Peyer's patch (tissue), 4 donors: Measurements from ENCODE around the gene TRAPPC6A. TPM values are rescaled to one million over a fixed set of nuclear protein-coding genes. Genes with fewer than 3 reads are reported as not detected.
A peak's percentile ranks its signal among the peaks of the same experiment; 100 is the strongest.

Experiments
- DNase-seq, 3 donors: peaks; one replicate each; pipeline ENCODE4 v3.0.0-alpha.2; 2017 to 2019
- H3K27ac ChIP-seq, 4 donors: fragments of 200-600 bp; sonication (generic); one replicate each; pipeline ENCODE4 v1.5.1; 2016 to 2019
- H3K27me3 ChIP-seq, 2 donors: fragments of 200-600 bp; sonication (generic); one replicate each; pipeline ENCODE4 v1.5.1; 2019
- H3K36me3 ChIP-seq, 3 donors: fragments of 200-600 bp; sonication (generic); one replicate each; pipeline ENCODE4 v1.5.1; 2016 to 2019
- H3K4me1 ChIP-seq, 4 donors: fragments of 200-600 bp; sonication (generic); one replicate each; pipeline ENCODE4 v1.5.1; 2016 to 2019
- H3K4me3 ChIP-seq, 4 donors: fragments of 200-600 bp; sonication (generic); 1 replicate in 3 of 4; 2 replicates in 1 of 4; pipeline ENCODE4 v1.5.1; 2016 to 2019; ENCODE audit warnings: mild to moderate bottlenecking in 1 of 4
- H3K9me3 ChIP-seq, 4 donors: fragments of 200-600 bp; sonication (generic); one replicate each; pipeline ENCODE4 v1.5.1; 2016 to 2019; ENCODE audit warnings: mild to moderate bottlenecking in 1 of 4
- POLR2A ChIP-seq, 2 donors: fragments of 450-650 bp; IDR thresholded peaks; one replicate each; pipeline ENCODE4 v1.5.1; 2017; ENCODE audit warnings: antibody characterized with exemption in 2 of 2, mild to moderate bottlenecking in 2 of 2, moderate library complexity in 2 of 2
- total RNA-seq, 4 donors: library from RNA; depleted of rRNA; stranded (reverse); fragments of >200 nt; gene quantifications; one replicate each; pipeline ENCODE4 v1.1.0, GENCODE V29; 2016
- TF ChIP-seq, protein P1 (sequence below), 6 experiments: fragments of 450-650 bp in 4 of 6; fragments of 200-600 bp in 2 of 6; sonication (generic) in 1 of 6; IDR thresholded peaks; one replicate each; pipeline ENCODE4 v1.5.1; 2017 to 2019; ENCODE audit warnings: antibody characterized with exemption in 6 of 6, mild to moderate bottlenecking in 3 of 6, moderate library complexity in 1 of 6

Gene TRAPPC6A
- total RNA-seq, 4 donors from 2014 or later: 11.4 to 58.6 (median 21.6) TPM

DNA sequence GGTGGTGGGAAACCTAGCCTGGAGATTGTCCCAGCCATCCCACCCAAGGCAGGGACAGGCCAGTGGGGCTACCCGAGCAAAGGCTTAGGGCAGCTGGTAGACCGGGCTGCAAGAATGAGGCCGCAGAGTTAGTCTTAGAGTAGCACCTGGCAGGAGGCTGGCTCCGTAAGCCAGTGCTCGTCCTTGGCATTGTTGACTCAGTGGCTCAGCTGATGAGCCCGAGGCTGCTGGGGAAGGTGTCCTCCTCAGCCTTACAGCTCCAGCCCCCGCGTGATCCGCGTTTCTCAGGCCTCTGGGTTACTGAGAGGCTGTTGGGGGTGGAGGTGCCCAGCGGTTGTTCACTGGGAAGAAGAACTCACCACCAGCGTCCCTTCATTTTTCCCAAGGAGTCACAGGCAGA is 60.4 kb downstream of the TRAPPC6A start:
- no peaks in the 10 kb centered on the region for H3K27me3 ChIP-seq
- no peaks in the 10 kb centered on the region for H3K9me3 ChIP-seq
- peak overlapping the region in 1 of 4 donors; percentile 51 for H3K27ac ChIP-seq
- no peak overlapping the region for H3K4me3 ChIP-seq
- peaks cover 0 to 50% (median 22%) of the 10 kb centered on the region in 4 donors for H3K4me1 ChIP-seq
- no peak for DNase-seq
- TF ChIP-seq, protein P1, sequence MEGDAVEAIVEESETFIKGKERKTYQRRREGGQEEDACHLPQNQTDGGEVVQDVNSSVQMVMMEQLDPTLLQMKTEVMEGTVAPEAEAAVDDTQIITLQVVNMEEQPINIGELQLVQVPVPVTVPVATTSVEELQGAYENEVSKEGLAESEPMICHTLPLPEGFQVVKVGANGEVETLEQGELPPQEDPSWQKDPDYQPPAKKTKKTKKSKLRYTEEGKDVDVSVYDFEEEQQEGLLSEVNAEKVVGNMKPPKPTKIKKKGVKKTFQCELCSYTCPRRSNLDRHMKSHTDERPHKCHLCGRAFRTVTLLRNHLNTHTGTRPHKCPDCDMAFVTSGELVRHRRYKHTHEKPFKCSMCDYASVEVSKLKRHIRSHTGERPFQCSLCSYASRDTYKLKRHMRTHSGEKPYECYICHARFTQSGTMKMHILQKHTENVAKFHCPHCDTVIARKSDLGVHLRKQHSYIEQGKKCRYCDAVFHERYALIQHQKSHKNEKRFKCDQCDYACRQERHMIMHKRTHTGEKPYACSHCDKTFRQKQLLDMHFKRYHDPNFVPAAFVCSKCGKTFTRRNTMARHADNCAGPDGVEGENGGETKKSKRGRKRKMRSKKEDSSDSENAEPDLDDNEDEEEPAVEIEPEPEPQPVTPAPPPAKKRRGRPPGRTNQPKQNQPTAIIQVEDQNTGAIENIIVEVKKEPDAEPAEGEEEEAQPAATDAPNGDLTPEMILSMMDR (IDR thresholded peaks at IDR 0.05): no peak
- TF ChIP-seq POLR2A (IDR thresholded peaks at IDR 0.05): no peak
- no peaks in the 10 kb centered on the region for H3K36me3 ChIP-seq

DNA sequence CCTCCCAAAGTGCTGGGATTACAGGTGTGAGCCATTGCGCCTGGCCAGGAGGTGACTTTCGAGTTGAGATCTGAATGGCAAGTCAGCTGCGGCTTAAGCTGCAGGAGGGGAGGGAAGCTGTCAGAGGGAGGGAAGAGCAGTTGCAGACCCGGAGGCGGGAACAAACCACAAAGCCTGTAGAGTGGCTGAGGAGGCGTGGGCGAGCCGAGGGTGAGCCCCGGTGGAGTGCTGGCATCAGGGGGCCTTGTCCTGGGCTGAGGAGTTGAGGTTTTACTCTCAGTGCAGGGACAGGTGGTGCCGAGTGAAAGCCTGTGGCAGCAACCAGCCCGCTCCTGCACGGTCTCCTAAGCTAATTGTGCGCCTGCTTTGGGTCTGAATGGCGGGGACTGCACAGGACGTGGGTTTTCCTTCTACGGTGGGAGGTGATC is 60.9 kb downstream of the TRAPPC6A start:
- no peaks in the 10 kb centered on the region for H3K36me3 ChIP-seq
- H3K4me1 ChIP-seq: peaks cover 0 to 51% (median 22%) of the 10 kb centered on the region in 4 donors
- DNase-seq: peak in 2 of 3 donors; percentile 45 to 62
- H3K4me3 ChIP-seq: no peak overlapping the region
- TF ChIP-seq, protein P1 (IDR thresholded peaks at IDR 0.05): no peak
- no peak for TF ChIP-seq POLR2A (IDR thresholded peaks at IDR 0.05)
- no peaks in the 10 kb centered on the region for H3K27me3 ChIP-seq
- H3K9me3 ChIP-seq: no peaks in the 10 kb centered on the region
- H3K27ac ChIP-seq: peak overlapping the region in 1 of 4 donors; percentile 51

DNA sequence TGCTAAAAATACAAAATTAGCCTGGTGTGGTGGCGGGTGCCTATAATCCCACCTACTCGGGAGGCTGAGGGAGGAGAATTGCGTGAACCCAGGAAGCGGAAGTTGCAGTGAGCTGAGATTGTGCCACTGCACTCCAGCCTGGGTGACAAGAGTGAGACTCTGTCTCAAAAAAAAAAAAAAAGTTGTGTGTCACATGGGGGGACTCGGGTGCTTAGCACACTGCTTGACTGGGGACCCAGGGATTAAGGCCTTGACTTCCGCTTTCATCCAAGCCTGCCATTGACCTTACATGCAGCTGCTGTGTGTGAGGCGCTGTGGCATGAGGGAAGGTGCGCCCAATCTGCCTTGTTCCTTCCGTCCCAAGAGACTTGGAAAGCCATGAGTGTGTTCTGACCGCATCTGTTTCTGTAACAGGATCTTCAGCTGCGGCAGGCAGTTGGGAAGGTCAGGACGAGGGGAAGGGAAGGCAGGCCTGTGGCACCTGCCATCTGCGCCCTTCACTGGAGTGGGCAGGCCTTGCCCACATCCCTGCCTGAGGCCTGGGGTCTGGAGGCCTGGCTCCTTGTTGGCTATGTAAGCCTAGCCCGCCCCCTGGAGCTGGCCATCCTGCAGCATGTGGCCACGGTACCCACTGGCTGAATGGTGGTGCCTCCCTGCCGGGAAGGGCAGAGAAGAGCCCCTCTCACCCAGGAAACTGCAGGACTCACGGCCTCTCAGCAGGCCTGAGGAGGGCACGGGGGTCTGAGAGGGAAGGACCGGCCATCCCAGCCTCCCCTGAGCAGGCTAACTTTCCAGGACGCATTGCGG is 62.0 kb downstream of the TRAPPC6A start:
- Histone ChIP-seq H3K27me3 (no peaks in the 10 kb centered on the region), H3K4me3 (no peak overlapping the region), H3K4me1 (peaks cover 0 to 58% (median 19%) of the 10 kb centered on the region in 4 donors), H3K36me3 (no peaks in the 10 kb centered on the region), H3K27ac (no peak overlapping the region), H3K9me3 (no peaks in the 10 kb centered on the region)
- DNase-seq: no peak
- TF ChIP-seq POLR2A (IDR thresholded peaks at IDR 0.05): no peak

DNA sequence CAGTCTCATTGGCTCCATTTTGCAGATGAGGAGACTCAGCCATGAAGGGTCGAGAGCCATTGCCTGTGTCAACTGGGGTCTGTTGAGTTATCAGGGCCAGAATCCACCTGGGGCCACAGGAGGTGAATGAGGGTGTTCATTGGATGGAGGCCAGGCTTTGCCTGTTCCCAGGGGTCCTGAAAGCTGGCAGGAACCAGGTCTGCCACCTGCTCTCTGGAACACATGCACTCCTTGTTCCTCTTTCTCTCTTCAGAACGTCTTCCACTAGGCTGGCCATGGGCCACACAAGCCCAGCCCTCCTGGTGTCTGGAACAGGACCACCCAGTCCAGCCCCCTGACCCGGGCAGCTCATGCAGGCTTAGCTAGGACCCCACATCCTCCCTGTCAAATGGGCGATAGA is 63.9 kb downstream of the TRAPPC6A start:
- Histone ChIP-seq H3K4me3 (no peak overlapping the region), H3K27me3 (no peaks in the 10 kb centered on the region), H3K9me3 (no peaks in the 10 kb centered on the region), H3K36me3 (no peaks in the 10 kb centered on the region), H3K4me1 (peaks cover 0 to 52% (median 16%) of the 10 kb centered on the region in 4 donors), H3K27ac (peak overlapping the region in 1 of 4 donors; percentile 78)
- TF ChIP-seq POLR2A (IDR thresholded peaks at IDR 0.05): no peak
- TF ChIP-seq, protein P1 (IDR thresholded peaks at IDR 0.05): no peak
- DNase-seq: no peak

DNA sequence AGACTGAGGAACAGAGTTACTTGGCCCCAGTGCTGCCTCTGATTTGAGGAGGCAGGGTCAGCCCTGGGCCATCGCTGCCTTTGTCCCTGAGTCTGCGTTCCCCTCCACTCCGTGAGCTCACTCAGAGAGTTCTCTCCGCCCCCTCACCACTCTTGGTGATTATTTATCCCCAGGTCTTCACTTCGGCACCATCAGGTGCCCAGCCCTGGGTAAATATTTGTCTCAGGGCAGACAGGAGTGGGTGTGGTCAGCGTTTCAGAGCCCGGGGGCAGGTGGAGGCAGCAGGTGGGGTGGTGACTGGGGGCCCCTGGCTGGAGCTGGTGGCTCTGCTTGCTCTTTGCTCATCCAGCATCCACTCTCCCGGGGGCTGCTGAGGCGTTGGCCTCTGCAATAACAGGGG is 64.4 kb downstream of the TRAPPC6A start:
- H3K36me3 ChIP-seq: no peaks in the 10 kb centered on the region
- H3K4me1 ChIP-seq: peaks cover 0 to 47% (median 14%) of the 10 kb centered on the region in 4 donors
- no peaks in the 10 kb centered on the region for H3K9me3 ChIP-seq
- peak in 2 of 3 donors; percentile 57 to 72 for DNase-seq
- H3K4me3 ChIP-seq: peak overlapping the region in 1 of 4 donors; percentile 28
- TF ChIP-seq POLR2A (IDR thresholded peaks at IDR 0.05): peak in 1 of 2 donors; percentile 38
- TF ChIP-seq, protein P1 (IDR thresholded peaks at IDR 0.05): peak in 1 of 6 experiments; percentile 29
- no peaks in the 10 kb centered on the region for H3K27me3 ChIP-seq
- peak overlapping the region in 2 of 4 donors; percentile 56 to 78 for H3K27ac ChIP-seq

Other genes starting within 250 kb of the TRAPPC6A start
- not detected for gene APOC4, start 236.0 kb downstream of the TRAPPC6A start, total RNA-seq
- 10 to 100 TPM in 2 of 4 donors, 1 to 10 TPM in 2; 4.5 to 13.8 (median 9.5) TPM for gene APOC2, start 232.2 kb downstream of the TRAPPC6A start, total RNA-seq
- gene CLPTM1, start 222.9 kb downstream of the TRAPPC6A start, total RNA-seq: 100 to 1,000 TPM in 3 of 4 donors, 10 to 100 TPM in 1; 95.7 to 156 (median 125) TPM
- gene RELB, start 176.8 kb downstream of the TRAPPC6A start, total RNA-seq: 10 to 100 TPM; 13.3 to 49.8 (median 20.4) TPM
- gene CLASRP, start 139.2 kb downstream of the TRAPPC6A start, total RNA-seq: 100 to 1,000 TPM in 3 of 4 donors, 10 to 100 TPM in 1; 94.2 to 310 (median 147) TPM
- 1 to 10 TPM in 3 of 4 donors, not detected in 1; 2.1 to 5.5 (median 5.4) TPM for gene ZNF296, start 101.8 kb downstream of the TRAPPC6A start, total RNA-seq
- 10 to 100 TPM in 3 of 4 donors, not detected in 1; 28.7 to 34.2 (median 29.6) TPM for gene GEMIN7, start 99.0 kb downstream of the TRAPPC6A start, total RNA-seq
- gene PPP1R37, start 85.1 kb downstream of the TRAPPC6A start, total RNA-seq: 10 to 100 TPM; 41.8 to 75.1 (median 54.2) TPM
- under 1 TPM in 2 of 4 donors, not detected in 2; 0.35 to 0.40 TPM for gene NKPD1, start 17.3 kb downstream of the TRAPPC6A start, total RNA-seq
- 10 to 100 TPM in 2 of 4 donors, 1 to 10 TPM in 2; 6.6 to 18.0 (median 10.3) TPM for gene BLOC1S3, start 547 bp upstream of the TRAPPC6A start, total RNA-seq
- gene EXOC3L2, start 67.2 kb upstream of the TRAPPC6A start, total RNA-seq: 1 to 10 TPM; 1.5 to 8.3 (median 1.5) TPM
- gene MARK4, start 73.0 kb upstream of the TRAPPC6A start, total RNA-seq: 10 to 100 TPM in 3 of 4 donors, 1 to 10 TPM in 1; 8.1 to 63.5 (median 23.4) TPM
- gene CKM, start 144.6 kb upstream of the TRAPPC6A start, total RNA-seq: not detected
- gene KLC3, start 162.5 kb upstream of the TRAPPC6A start, total RNA-seq: not detected
- gene ERCC2, start 192.3 kb upstream of the TRAPPC6A start, total RNA-seq: 10 to 100 TPM; 12.3 to 23.9 (median 14.3) TPM
- 10 to 100 TPM; 16.5 to 53.9 (median 36.2) TPM for gene PPP1R13L, start 226.8 kb upstream of the TRAPPC6A start, total RNA-seq
- gene POLR1G, start 228.4 kb upstream of the TRAPPC6A start, total RNA-seq: 10 to 100 TPM in 1 of 4 donors, 1 to 10 TPM in 2, under 1 TPM in 1; 0.88 to 10.7 (median 2.5) TPM
- gene ERCC1, start 245.7 kb upstream of the TRAPPC6A start, total RNA-seq: 10 to 100 TPM; 39.9 to 69.3 (median 52.5) TPM